MM.1S (cell line): ENCODE data around the gene LGR5.

Experiments used
- DNase-seq: peaks from one replicate; pipeline ENCODE4 v3.0.0-alpha.2; 2015
- H2AFZ ChIP-seq: fragments of 300-600 bp; sonication (generic); 2 replicates; pipeline ENCODE4 v1.6.0; 2016; ENCODE audit warnings: antibody characterized with exemption, low read length
- H3F3A ChIP-seq: fragments of 300-600 bp; sonication (generic); 2 replicates; pipeline ENCODE4 v1.6.1; 2016; ENCODE audit warnings: mild to moderate bottlenecking, antibody characterized with exemption, low read length, moderate library complexity, mixed read lengths; ENCODE audit not compliant: insufficient read depth
- H3K27ac ChIP-seq: fragments of 300-600 bp; sonication (generic); 2 replicates; pipeline ENCODE4 v1.5.1; 2016; ENCODE audit warnings: mild to moderate bottlenecking, low read length
- H3K27me3 ChIP-seq: fragments of 300-600 bp; sonication (generic); replicated peaks from 2 replicates; pipeline ENCODE4 v1.6.0; 2016; ENCODE audit warnings: low read length; ENCODE audit not compliant: insufficient read depth
- H3K36me3 ChIP-seq: fragments of 300-600 bp; sonication (generic); replicated peaks from 2 replicates; pipeline ENCODE4 v1.6.1; 2016; ENCODE audit warnings: mild to moderate bottlenecking, low read length, mixed read lengths; ENCODE audit not compliant: insufficient read depth
- H3K4me1 ChIP-seq: fragments of 300-600 bp; sonication (generic); 2 replicates; pipeline ENCODE4 v1.6.1; 2016; ENCODE audit warnings: low read length, mixed read lengths
- H3K4me2 ChIP-seq: fragments of 300-600 bp; sonication (generic); 2 replicates; pipeline ENCODE4 v1.6.0; 2016; ENCODE audit warnings: low read depth, low read length
- H3K4me3 ChIP-seq: fragments of 300-600 bp; sonication (generic); 2 replicates; pipeline ENCODE4 v1.5.1; 2016; ENCODE audit warnings: low read length, mixed read lengths
- H3K79me2 ChIP-seq: fragments of 300-600 bp; sonication (generic); 2 replicates; pipeline ENCODE4 v1.6.1; 2016; ENCODE audit warnings: mixed run types, low read length, mixed read lengths
- H3K9ac ChIP-seq: fragments of 300-600 bp; sonication (generic); 2 replicates; pipeline ENCODE4 v1.6.1; 2016; ENCODE audit warnings: low read length, mixed read lengths
- H3K9me2 ChIP-seq: fragments of 300-600 bp; sonication (generic); replicated peaks from 2 replicates; pipeline ENCODE4 v1.6.1; 2016; ENCODE audit warnings: mild to moderate bottlenecking, low read length, mixed read lengths; ENCODE audit not compliant: insufficient read depth
- H3K9me3 ChIP-seq: fragments of 300-600 bp; sonication (generic); replicated peaks from 2 replicates; pipeline ENCODE4 v1.6.1; 2016; ENCODE audit warnings: mild to moderate bottlenecking, low read length, mixed read lengths; ENCODE audit not compliant: insufficient read depth
- H4K20me1 ChIP-seq: fragments of 300-600 bp; sonication (generic); 2 replicates; pipeline ENCODE4 v1.6.1; 2016; ENCODE audit warnings: mild to moderate bottlenecking, low read length, moderate library complexity, mixed read lengths; ENCODE audit not compliant: insufficient read depth
- EZH2 ChIP-seq: fragments of 300-600 bp; sonication (generic); optimal IDR thresholded peaks from 2 replicates; pipeline ENCODE3; 2017; ENCODE audit warnings: low read depth, mild to moderate bottlenecking, antibody characterized with exemption, low read length, mixed read lengths
- EZH2phosphoT487 ChIP-seq: fragments of 300-600 bp; sonication (generic); IDR thresholded peaks from 2 replicates; pipeline ENCODE4 v1.6.1; 2018; ENCODE audit warnings: antibody characterized with exemption, low read length
- TF ChIP-seq, protein P1 (sequence below): fragments of 300-600 bp; sonication (generic); IDR thresholded peaks from 2 replicates; pipeline ENCODE4 v1.5.1; 2016; ENCODE audit warnings: antibody characterized with exemption, low read length, mixed read lengths

The LGR5 gene

DNA sequence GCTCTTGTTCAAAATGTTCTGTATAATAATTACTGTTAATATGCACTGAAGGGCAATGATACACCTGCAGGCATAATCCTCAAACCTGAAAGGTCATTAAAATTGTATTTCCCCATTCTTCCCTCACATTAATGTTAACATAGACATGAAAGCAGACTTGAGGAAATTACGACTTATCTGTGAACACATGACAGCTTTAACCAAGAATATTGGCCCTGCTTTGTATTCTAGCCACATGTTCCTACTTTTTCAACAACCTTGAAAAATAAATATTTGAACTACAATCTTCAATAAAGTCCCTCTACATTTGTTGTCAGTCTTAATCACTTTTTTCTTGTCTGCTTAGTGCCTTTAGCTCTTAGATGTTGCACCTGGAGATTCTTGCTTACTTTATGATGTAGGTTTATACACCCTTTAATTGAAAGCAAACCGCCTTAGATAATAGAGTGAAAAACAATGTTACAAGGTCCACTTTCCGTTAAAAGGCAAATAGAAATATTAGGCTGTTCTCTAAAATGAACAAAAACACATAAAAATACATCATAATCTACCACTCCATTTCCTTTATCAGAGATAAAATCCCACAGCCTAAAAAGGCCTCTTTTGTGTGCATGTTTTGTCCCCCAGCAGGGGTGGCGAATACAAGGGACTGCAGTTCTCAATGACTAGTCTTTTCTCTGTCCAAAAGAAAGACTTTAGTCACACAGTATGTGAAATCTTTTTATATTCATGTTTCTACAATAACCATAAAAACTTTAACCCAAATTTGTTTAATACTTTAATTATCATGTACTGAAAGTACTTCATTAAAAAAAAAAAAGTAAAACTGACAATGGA lies 168.1 kb downstream of the LGR5 start:
- H3K36me3 ChIP-seq, result peaks cover 7% of the 10 kb centered on the region; the same call in 1 of the 2 replicates
- no peak overlapping the region for H3K4me2 ChIP-seq
- H3K4me3 ChIP-seq, result no peak overlapping the region
- H2AFZ ChIP-seq, result no peak overlapping the region
- no peak overlapping the region for H3K27ac ChIP-seq
- H4K20me1 ChIP-seq, result no peaks in the 10 kb centered on the region
- DNase-seq, result no peak
- no peaks in the 10 kb centered on the region for H3K9me2 ChIP-seq
- H3K27me3 ChIP-seq, result no peaks in the 10 kb centered on the region
- no peak overlapping the region for H3K9ac ChIP-seq
- H3K4me1 ChIP-seq, result no peaks in the 10 kb centered on the region
- H3K79me2 ChIP-seq, result no peaks in the 10 kb centered on the region
- H3F3A ChIP-seq, result no peaks in the 10 kb centered on the region
- H3K9me3 ChIP-seq, result no peaks in the 10 kb centered on the region
- TF ChIP-seq EZH2phosphoT487 (no peak), EZH2 (no peak)
- TF ChIP-seq, protein P1, sequence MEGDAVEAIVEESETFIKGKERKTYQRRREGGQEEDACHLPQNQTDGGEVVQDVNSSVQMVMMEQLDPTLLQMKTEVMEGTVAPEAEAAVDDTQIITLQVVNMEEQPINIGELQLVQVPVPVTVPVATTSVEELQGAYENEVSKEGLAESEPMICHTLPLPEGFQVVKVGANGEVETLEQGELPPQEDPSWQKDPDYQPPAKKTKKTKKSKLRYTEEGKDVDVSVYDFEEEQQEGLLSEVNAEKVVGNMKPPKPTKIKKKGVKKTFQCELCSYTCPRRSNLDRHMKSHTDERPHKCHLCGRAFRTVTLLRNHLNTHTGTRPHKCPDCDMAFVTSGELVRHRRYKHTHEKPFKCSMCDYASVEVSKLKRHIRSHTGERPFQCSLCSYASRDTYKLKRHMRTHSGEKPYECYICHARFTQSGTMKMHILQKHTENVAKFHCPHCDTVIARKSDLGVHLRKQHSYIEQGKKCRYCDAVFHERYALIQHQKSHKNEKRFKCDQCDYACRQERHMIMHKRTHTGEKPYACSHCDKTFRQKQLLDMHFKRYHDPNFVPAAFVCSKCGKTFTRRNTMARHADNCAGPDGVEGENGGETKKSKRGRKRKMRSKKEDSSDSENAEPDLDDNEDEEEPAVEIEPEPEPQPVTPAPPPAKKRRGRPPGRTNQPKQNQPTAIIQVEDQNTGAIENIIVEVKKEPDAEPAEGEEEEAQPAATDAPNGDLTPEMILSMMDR, result no peak

- TF ChIP-seq EZH2phosphoT487, result no peak
- no peak for TF ChIP-seq EZH2
- TF ChIP-seq, protein P1, result no peak
- Histone ChIP-seq H3F3A (no peaks in the 10 kb centered on the region), H4K20me1 (no peaks in the 10 kb centered on the region), H3K9me3 (no peaks in the 10 kb centered on the region), H2AFZ (no peak overlapping the region), H3K9me2 (no peaks in the 10 kb centered on the region), H3K27ac (no peak overlapping the region), H3K4me1 (no peaks in the 10 kb centered on the region), H3K4me2 (no peak overlapping the region), H3K4me3 (no peak overlapping the region), H3K79me2 (no peaks in the 10 kb centered on the region), H3K9ac (no peak overlapping the region), H3K36me3 (peaks cover 16% of the 10 kb centered on the region; the same call in 1 of the 2 replicates), H3K27me3 (no peaks in the 10 kb centered on the region)
- DNase-seq, result no peak
These were observed 170.6 kb downstream of the LGR5 start for GRCh38 chr12:71610031-71610795.

- peaks cover 15% of the 10 kb centered on the region for H3K4me1 ChIP-seq
- no peak overlapping the region for H2AFZ ChIP-seq
- no peak overlapping the region for H3K9ac ChIP-seq
- no peak overlapping the region for H3K4me3 ChIP-seq
- H3K9me3 ChIP-seq, result no peaks in the 10 kb centered on the region
- H3K79me2 ChIP-seq, result peaks cover 19% of the 10 kb centered on the region
- H3K27me3 ChIP-seq, result no peaks in the 10 kb centered on the region
- no peak overlapping the region for H3K4me2 ChIP-seq
- H3K36me3 ChIP-seq, result peaks cover 23% of the 10 kb centered on the region; the same call in 1 of the 2 replicates
- no peaks in the 10 kb centered on the region for H4K20me1 ChIP-seq
- H3F3A ChIP-seq, result 0 out of 2 replicates have a peak, but pooled peaks cover 2% of the 10 kb centered on the region
- TF ChIP-seq EZH2 (no peak), EZH2phosphoT487 (no peak)
- TF ChIP-seq, protein P1, result no peak
- H3K27ac ChIP-seq, result no peak overlapping the region
- no peak for DNase-seq
- H3K9me2 ChIP-seq, result no peaks in the 10 kb centered on the region
These were observed 182.3 kb downstream of the LGR5 start for GRCh38 chr12:71621938-71622337.
